Non-pigmented ciliary epithelial cell (primary cell): ENCODE results near the gene RCAN1.
"Not testable (repeated sequence)": the region's sequence is repeated elsewhere in the genome, so short reads cannot be mapped to it uniquely, and the experiment has no call there.

ENCODE experiments used
- DNase-seq: peaks from one replicate; pipeline ENCODE4 v3.0.0-alpha.2; 2010; ENCODE audit warnings: low read depth

The RCAN1 gene

GRCh38 chr21:34621434-34622350 lies 6.8 kb upstream of the RCAN1 start:
- no peak for DNase-seq

GRCh38 chr21:34619841-34620665 lies 5.1 kb upstream of the RCAN1 start:
- DNase-seq = no peak

GRCh38 chr21:34618941-34619340 lies 4.0 kb upstream of the RCAN1 start:
- DNase-seq = no peak

- DNase-seq = no peak
Measured at GRCh38 chr21:34617753-34618339, 2.9 kb upstream of the RCAN1 start.

GRCh38 chr21:34615487-34615814 lies 538 bp upstream of the RCAN1 start:
- no peak for DNase-seq

- no peak for DNase-seq
Measured at GRCh38 chr21:34613679-34614627, 960 bp downstream of the RCAN1 start.

- no peak for DNase-seq
Measured at GRCh38 chr21:34612557-34612956, 2.4 kb downstream of the RCAN1 start.

- no peak for DNase-seq
Measured at GRCh38 chr21:34612056-34612455, 2.9 kb downstream of the RCAN1 start.

GRCh38 chr21:34611528-34611927 lies 3.4 kb downstream of the RCAN1 start:
- no peak for DNase-seq

GRCh38 chr21:34609933-34610549 lies 4.9 kb downstream of the RCAN1 start:
- DNase-seq = no peak

GRCh38 chr21:34609244-34609932 lies 5.5 kb downstream of the RCAN1 start:
- no peak for DNase-seq

- DNase-seq = not testable (repeated sequence)
Measured at GRCh38 chr21:34607376-34607775, 7.5 kb downstream of the RCAN1 start.

- DNase-seq = no peak
Measured at GRCh38 chr21:34606621-34607020, 8.3 kb downstream of the RCAN1 start.

- no peak for DNase-seq
Measured at GRCh38 chr21:34606051-34606450, 8.9 kb downstream of the RCAN1 start.

GRCh38 chr21:34604956-34605355 lies 10.0 kb downstream of the RCAN1 start:
- not testable (repeated sequence) for DNase-seq

- DNase-seq = no peak
Measured at GRCh38 chr21:34604556-34604955, 10.4 kb downstream of the RCAN1 start.

GRCh38 chr21:34603710-34604057 lies 11.2 kb downstream of the RCAN1 start:
- DNase-seq = no peak

GRCh38 chr21:34603002-34603709 lies 11.8 kb downstream of the RCAN1 start:
- DNase-seq = no peak

GRCh38 chr21:34602061-34602460 lies 12.9 kb downstream of the RCAN1 start:
- no peak for DNase-seq

GRCh38 chr21:34599534-34600101 lies 15.3 kb downstream of the RCAN1 start:
- no peak for DNase-seq
